HPDE6-E6E7 (cell line): ENCODE results near the gene TMEM132D.

Experiments used
- DNase-seq: peaks from one replicate; pipeline ENCODE4 v3.0.0; 2011; ENCODE audit warnings: missing footprints; ENCODE audit errors: extremely low spot score

The TMEM132D gene

DNA sequence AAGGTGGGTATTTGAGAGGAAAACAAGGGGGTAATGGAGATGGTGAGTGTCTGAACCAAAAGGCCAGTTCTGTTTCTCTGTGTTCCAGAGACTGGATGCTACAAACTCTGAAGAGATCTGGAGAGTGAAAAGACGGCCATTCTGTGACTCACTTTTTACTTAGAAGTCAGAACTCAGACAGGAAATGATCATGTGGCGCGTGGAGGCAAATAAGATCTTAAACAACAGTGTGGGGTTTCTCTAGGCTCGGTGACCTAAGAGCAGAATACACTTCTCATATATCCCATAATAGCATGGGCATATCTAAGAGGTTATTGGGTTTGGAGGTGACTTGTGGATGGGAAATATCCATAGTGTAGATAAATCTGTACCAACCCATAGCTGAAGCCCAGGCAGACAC, 463.5 kb downstream of the TMEM132D start:
- no peak for DNase-seq

DNA sequence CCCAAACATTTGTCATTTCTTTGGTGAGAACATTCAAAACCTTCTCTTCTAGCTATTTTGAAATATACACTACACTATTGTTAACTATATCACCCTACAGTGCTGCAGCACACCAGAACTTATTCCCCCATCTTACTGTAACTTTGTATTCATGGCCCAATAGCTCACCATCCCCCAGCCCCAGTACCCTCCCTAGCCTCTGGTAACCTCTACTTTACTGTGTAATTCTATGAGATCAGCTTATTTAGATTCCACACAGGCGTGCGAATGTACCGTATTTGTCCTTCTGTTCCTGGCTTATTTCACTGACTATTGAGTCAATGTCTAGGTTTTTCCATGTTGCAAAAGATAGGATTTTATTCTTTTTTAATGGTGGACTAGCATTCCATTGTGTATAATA, 469.0 kb downstream of the TMEM132D start:
- no peak for DNase-seq

DNA sequence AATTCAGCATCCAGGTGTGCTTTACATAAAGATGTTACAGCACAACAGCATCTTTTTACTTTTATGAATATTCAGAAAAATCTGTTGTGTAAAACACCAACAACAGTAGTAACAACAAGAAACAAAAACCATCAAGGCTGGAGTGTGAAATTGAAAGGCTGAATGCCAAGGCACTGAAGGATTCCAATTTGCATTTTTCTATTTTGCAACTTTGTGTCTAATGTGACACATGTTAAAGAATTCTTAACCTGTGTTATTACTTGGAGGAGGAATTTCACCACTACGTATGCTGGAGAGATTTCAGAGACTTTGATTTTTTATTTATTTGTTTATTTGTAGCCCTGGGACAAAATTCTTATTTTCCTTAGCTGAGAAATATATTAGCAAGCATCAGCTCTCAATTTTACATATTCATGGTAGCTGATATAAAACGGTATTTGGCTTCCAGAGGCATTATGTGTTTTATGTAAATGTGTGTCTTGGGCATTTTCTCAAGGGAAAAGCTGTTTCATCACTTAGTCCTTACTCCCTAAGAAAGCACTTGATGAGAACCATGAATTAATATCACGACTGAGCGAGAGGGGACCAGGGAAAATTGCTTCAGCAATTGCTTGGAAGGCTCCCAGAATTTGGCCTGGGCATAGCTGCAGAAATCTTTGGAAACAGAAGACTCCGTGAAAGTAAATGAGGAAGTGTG, 475.4 kb downstream of the TMEM132D start:
- DNase-seq, result no peak

DNA sequence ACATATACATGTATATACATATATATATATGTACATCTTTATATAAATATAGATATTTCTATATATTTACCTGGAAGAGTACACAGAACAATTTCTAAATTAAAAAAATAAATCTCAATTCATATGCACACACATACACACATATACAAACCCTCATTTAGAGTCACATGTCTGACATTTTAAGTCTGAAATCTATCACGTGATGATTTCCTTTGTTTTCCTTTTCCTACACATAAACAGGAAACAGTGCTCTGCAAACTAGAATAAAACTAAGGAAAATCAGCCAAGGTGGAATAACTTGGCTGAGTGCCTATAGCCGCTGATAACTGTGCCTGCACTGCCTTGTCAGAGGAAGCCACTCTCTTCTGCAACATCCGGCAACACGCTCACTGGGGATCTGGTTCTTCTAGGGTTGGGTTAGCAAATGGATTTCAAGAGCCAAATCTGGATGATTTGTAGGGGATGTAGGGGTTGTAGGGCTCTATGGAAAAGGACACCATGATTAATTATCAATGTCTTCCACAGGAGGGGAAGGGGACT, 480.7 kb downstream of the TMEM132D start:
- DNase-seq, result no peak

DNA sequence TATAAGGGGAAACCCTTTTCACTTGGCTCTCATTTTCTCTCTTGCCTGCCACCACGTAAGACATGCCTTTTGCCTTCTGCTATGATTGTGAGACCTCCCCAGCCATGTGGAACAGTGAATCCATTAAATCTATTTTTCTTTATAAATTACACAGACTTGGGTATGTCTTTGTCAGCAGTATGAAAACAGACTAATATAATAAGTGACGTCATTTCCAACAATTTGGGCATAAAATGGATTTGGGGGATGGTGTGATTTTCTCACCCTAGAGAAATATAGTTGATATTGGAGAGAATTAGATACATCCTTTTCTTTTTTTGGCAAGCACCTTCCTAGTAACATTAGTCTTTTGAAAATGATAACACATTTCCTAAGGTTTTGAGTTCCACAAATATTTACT, 490.5 kb downstream of the TMEM132D start:
- no peak for DNase-seq

DNA sequence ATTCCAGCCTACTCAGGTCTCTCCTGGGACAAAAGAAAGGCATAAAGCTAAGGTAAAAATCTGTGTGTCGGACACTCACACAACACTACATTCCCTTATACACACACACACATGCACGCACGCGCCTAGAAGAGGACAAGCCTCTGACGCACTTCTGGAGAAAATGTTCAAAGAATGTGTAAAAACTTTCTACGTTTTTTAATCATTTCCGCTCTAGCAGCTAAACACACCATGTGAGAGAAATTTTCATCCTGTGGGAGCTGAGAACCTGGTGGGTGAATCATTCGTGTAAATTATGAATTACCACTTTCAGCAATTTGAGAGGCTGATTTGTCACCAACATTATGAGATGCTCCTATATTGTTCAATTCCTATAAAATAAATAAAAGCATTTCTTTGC, 494.5 kb downstream of the TMEM132D start:
- no peak for DNase-seq

DNA sequence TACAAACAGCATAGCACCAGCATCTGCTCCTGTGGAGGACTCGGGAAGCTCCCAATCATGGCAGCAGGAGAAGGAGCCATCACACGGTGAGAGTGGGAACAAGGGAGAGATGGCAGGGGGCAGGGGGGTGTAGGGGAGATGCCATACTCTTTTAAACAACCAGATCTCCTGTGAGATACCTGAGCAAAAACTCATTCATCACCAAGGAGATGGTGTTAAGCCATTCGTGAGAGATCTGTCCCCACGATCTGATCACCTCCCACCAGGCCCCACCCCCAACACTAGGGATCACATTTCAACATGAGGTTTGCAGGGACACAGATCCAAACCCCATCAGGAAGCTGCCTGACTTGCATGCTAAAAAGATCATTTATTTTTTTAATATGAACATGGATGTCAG, 499.3 kb downstream of the TMEM132D start:
- no peak for DNase-seq

DNA sequence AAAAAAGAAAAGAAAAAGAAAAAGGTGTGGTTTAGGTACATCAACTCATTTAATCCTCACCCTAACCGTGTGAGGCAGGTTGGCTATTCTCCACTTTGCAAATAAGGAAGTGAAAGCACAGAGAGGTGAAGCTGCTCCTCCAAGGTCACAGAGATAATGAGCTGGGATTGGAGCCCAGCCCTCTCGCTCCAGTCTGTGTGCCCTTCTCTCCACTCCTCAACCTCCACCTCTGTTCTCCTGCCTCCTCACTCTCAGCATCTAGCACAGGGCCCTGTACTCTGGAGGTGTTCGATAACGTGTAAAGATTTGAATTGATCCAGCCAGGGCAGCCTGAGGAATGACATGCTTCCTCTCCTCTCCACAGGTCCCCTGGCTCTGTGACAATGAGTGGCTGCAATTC, 502.3 kb downstream of the TMEM132D start:
- no peak for DNase-seq

DNA sequence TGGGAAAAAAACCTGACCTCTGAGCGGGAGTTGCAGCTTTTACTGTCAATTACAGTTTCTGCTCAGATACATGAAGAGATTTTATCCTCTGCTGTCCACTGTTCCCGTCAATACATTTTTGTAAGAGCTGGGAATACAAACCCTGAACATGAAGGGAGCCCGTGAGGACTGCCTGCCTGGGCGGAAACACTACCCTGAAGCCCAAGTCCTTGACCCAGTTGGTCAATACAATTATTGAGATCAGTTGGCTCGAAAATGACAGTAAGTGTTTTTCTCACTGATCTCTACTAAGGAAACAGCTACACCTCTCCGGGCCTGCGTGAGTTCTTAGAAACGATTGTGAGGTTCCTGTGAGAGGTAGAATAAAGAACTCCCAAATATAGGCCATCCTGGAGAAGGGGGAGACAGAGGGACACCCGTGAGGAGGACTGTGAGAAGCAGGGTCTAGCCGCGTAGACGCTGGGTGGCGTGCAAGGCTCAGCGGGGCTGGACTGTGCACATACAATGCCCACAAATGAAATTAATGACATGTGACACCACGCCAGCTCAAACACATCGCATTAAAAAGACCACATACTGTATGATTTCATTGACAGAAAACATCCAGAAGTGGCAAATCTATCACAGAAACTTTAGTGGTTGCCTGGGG, 509.5 kb downstream of the TMEM132D start:
- DNase-seq, result no peak

DNA sequence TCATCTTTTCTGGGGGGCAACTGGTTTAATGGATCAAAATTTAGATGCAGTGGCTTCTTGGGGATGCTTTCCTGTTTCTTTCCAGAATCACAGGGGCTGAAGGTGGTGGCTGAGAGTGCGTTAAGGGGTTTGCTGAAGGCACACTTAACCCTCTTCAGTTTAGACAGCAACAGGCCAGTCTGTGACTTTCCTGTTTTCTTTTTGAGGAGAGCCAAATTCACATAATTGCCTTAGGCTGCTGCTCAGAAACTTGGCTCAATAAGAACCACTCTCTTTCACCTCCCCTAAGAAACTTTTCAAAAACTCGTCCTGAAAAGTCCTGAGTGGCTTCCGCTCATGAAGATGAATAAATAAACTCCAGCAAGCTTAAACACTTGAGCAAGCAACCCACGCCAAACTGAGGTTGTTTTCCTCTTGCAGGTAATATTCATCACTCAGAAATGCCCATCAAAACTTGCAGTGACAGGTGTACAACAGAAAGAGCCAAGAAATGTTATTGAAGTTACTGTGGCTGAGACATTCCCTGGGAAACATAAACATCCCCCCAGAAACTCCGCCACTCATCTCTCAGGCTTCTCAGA, 510.4 kb downstream of the TMEM132D start:
- no peak for DNase-seq

DNA sequence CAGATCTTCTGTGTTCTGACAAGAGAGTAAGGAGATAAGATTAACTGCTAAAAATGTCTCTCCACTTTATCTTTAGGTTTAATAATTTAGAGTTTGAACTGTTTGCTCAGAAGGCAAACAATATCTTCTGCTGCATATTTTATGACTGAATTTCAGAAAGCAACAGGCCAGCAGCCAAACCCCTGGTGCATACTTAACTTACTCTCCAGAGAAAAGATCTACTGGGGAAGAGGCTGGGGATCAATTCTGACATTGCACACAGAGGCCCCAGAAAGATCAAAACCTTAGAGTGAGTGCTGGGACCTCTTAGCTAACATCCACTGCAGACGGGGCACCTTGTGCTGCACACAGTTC, 518.2 kb downstream of the TMEM132D start:
- no peak for DNase-seq

DNA sequence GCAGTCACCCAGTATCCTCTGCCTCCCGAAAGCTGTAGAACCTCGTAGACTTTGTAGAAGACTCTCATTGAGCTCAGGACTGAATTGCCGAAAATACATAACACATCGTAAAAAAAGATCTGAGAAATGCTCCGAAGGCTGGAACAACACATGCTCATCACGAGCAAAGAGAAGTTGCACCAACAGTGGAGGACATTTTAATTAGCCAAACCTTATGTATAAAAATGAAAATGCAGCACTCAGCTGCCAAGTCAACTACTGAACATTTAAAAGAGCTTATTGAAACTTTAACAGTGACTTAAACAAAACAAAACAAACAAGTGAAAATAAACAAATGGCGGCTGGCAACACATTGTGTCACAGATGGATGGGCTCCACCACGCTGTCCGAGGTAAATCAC, 519.9 kb downstream of the TMEM132D start:
- no peak for DNase-seq

DNA sequence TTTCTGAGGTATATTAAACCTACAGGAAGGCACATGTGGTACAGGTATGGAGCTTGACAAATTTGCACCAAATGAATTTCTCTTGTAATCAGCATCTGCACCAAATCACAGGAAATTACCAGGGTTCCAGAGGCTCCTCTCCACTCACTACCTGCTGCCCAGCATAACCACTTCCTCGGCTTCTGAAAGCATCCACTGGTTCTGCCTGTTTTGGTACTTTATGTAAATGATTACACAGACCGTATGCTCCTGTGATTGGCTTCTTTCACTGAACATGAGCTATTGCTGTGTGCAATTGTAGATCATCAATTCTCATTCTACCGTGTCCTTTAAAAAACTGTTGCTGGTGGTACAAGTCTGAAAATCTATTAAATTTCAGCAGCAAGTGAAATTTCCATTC, 522.1 kb downstream of the TMEM132D start:
- no peak for DNase-seq

DNA sequence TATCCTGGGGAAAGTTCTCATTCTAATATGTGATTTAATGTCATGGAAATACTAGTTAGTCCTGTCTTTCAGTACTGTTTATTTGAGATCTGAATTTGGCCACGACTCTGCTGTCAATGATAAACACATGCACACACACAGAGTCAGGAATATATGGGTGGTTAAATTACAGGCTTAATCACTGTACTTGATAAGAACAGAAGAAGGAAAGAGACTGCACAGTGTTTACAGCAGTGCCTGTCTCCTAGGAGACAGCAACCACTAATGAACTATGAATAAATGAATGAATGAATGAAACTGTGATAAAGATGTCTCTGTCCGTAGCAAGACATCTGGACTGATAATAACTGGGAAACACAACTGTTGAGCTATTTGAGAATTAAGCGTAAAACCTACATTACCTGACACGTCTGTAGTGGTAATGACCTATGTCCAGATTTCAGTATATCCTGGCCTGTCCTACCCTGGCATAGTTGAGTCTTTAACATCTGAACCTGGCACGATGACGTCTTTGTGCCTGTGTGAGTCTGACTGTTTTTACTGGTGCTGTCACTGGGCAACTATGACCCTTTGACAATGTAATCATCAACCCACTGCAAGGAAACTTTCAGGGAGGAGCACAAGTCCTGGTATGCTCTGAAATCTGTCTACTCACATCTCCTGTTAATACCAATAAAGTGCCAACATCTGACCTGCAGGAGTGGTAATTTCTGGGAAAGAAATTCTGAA, 524.6 kb downstream of the TMEM132D start:
- DNase-seq, result no peak

DNA sequence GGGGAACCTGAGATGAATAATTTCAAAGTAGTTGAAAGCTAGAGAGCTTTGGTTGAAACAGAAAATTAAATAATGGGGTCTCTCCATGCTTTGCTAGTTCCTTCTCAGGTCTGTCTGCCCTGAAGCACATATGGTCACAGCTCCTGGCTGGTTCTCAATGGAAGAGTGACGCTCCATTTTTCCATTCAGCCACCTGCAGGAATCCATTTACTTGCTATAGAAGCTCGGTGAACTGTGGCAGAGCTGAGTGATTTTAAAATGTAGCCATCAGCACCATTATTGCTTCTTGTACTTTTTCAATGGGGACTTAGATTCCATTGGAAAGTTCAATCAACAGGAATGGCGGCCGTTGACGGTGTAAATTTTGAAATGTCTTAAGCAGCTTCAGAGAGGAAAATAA, 525.3 kb downstream of the TMEM132D start:
- no peak for DNase-seq

DNA sequence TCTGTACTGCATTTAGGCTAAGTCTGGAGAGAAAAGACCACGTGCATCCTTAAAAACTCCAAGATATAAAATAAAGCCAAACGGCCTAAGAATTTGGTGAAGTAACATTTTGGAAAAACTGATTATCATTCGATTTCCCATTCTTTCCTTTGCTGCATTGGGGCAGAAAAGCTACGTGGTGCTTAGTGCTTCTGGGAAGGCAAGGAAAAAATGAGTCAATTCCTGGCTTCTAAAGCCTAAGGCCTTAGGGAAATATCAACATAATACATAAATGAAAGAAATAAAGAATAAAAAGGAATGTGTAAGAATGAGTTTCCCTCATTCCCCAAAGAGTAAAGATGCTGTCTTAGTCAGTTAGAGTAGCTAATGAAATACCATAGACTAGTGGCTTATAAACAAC, 530.1 kb downstream of the TMEM132D start:
- DNase-seq, result no peak

DNA sequence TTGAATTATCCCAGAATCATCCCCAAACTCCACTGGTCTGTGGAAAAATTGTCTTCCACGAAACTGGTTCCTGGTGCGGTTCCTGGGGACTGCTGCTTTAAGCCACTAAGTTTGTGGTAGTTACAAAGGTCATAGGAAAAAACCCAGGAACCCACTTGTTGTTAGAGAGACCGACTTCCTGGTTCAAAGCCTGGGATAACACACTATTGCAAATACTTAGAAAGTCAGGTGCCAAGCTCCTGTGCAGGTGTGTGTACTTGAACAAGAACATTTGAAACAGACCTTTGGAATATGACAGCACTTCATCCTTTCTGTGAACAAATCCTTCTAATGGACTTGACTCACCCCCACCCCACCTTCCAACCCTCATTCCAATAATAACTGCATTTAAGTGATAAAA, 530.9 kb downstream of the TMEM132D start:
- DNase-seq, result no peak

DNA sequence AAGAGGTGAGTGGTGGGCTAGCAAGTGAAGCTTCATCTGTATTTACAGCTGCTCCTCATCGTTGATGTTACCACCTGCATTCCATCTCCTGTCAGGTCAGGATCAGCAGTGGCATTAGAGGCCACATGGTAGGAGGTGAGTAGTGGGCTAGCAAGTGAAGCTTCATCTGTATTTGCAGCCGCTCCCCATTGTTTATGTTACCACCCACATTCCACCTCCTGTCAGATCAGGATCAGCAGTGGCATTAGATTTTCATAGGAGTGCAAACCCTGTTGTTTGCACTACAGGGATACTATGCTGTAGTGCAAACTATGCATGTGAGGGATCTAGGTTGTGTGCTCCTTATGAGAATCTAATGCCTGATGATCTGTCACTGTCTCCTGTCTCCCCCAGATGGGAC, 531.5 kb downstream of the TMEM132D start:
- DNase-seq, result no peak

DNA sequence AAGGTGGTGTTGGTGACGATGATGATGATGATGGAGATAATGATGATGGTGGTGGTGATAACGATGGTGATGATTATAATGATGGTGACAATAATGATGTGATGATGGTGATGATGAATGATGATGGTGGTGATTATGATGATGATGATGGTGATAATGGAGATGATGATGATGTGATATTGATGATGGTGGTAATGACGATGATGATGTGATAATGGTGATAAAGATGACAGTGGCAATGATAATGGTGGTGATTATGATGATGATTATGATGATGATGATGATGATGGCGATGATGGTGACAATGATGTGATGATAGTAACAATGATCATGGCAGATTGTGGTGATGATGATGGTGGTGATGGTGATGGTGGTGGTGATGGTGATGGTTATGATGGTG, 532.6 kb downstream of the TMEM132D start:
- DNase-seq, result no peak

DNA sequence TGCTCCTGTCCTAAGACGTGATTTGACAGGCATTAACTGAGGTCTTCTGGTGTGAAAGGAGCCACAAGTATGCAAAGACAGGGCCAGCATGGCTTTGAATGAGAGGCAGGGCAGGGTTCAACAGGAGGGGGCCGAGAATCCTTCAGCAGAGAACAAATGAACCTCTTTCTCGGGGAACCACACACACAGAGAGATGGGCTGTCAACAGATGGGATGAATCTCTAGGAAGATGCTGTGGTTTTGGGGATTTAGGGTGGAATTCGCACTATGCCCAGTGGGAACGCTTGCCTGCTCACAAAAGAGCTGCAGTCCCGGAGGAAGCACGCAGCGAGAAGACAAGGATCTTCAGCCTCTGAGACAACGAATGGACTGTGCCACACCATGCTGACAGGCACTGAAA, 537.2 kb downstream of the TMEM132D start:
- no peak for DNase-seq

DNA sequence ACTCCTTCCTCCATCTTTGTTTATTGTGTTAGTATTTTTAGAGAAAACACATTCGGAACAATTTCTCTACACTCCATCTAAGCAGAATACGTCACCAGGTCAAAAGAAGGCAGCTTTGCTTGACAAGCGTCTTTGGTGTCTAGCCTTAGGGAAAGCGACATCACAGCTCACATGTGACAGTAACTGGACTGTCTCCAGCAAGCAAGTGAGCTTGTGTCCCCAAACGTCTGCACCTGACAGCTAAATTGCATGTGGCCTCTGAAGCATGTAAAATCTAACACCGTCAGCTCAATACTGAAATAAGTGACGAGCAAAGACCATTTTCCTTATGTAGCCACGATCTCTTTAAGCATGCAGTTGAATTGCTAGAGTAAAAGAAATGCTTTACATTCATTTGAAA, 540.8 kb downstream of the TMEM132D start:
- DNase-seq, result no peak

DNA sequence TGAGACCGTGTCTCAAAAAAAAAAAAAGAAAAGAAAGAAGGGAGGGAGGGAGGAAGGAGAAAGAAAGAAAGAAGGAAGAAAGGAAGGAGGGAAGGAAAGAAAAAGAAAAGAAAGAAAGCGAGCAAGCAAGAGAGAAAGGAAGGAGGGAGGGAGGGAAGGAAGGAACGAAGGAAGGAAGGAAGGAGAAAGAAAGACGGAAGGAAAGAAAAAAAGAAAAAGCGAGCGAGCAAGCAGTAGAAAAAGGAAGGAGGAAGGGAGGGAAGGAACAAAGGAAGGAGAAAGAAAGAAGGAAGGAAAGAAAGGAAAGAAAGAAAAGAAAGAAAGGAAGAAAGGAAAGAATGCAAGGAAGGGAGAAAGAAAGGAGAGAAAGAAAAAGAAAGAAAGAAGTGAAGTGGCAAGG, 546.6 kb downstream of the TMEM132D start:
- DNase-seq, result no peak

DNA sequence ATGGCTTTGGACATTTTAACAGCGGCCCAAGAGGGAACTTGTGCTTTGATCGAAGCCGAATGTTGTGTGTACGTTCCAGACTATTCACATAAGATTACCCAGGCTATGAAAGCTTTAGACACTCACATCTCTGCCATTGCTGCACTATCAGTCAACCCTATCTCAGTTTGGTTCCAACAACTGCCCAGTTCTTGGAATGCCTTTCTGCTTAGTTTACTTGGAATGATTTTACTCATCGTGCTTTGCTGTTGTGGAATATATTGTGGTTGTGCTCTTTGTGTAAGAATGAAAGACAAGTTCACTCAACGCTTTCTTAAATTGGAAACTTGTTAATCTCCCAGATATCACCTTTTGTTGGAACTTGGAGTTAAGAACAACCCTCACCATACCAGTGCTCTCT, 552.3 kb downstream of the TMEM132D start:
- DNase-seq, result no peak
